HAP-1 (cell line): ENCODE results near the gene SMIM41.

Experiments
- DNase-seq, 2 experiments: peaks; one replicate each; pipeline ENCODE4 v3.0.0-alpha.2; 2016 to 2020; ENCODE audit warnings: low spot score in 2 of 2
- H3K27me3 ChIP-seq: fragments of 250-450 bp; sonication (Bioruptor Pico); 2 replicates; pipeline ENCODE4 v1.5.1; 2020; ENCODE audit warnings: low read depth, mild to moderate bottlenecking, moderate library complexity
- H3K36me3 ChIP-seq: fragments of 250-450 bp; sonication (Bioruptor Pico); replicated peaks from 2 replicates; pipeline ENCODE4 v1.5.1; 2020; ENCODE audit warnings: mild to moderate bottlenecking
- H3K4me1 ChIP-seq: fragments of 250-450 bp; sonication (Bioruptor Pico); 2 replicates; pipeline ENCODE4 v1.5.1; 2020; ENCODE audit warnings: mild to moderate bottlenecking
- H3K4me3 ChIP-seq: fragments of 250-450 bp; sonication (Bioruptor Pico); 2 replicates; pipeline ENCODE4 v1.5.1; 2020; ENCODE audit warnings: mild to moderate bottlenecking, moderate library complexity
- H3K9me3 ChIP-seq: fragments of 250-450 bp; sonication (Bioruptor Pico); 2 replicates; pipeline ENCODE4 v1.5.1; 2020; ENCODE audit warnings: mild to moderate bottlenecking, moderate library complexity
- in situ Hi-C: fragments of 300-500 bp; cut with MboI; formaldehyde crosslinking; loops from 3 replicates; pipeline ENCODE4 v1.14.3; 2020; ENCODE audit warnings: low sequenced_read_pairs, inconsistent platforms, mixed read lengths

Gene SMIM41

GRCh38 chr12:52081263-52081733, 1.8 kb downstream of the SMIM41 start:
- H3K4me1 ChIP-seq: no peaks in the 10 kb centered on the region
- H3K4me3 ChIP-seq: no peak overlapping the region
- peaks cover 9% of the 10 kb centered on the region for H3K36me3 ChIP-seq
- DNase-seq: no peak
- in situ Hi-C loops: loop anchor here (5.0 kb wide), 1 partner anchor 54 kb away; no protein-coding TSS in a partner anchor
- H3K9me3 ChIP-seq: no peaks in the 10 kb centered on the region
- H3K27me3 ChIP-seq: no peaks in the 10 kb centered on the region

GRCh38 chr12:52082026-52082668, 2.6 kb downstream of the SMIM41 start:
- H3K4me1 ChIP-seq: no peaks in the 10 kb centered on the region
- no peak for DNase-seq

GRCh38 chr12:52082669-52082987, 3.1 kb downstream of the SMIM41 start:
- Histone ChIP-seq H3K36me3 (no peaks in the 10 kb centered on the region), H3K9me3 (no peaks in the 10 kb centered on the region), H3K27me3 (peaks cover 12% of the 10 kb centered on the region), H3K4me1 (no peaks in the 10 kb centered on the region), H3K4me3 (no peak overlapping the region)
- DNase-seq: no peak
- in situ Hi-C loops: loop anchor here (5.0 kb wide), 1 partner anchor 55 kb away; no protein-coding TSS in a partner anchor

More at GRCh38 chr12:52082026-52082668, 2.6 kb downstream of the SMIM41 start:
- no peak overlapping the region for H3K4me3 ChIP-seq
- no peaks in the 10 kb centered on the region for H3K9me3 ChIP-seq
- H3K36me3 ChIP-seq: peaks cover under 1% of the 10 kb centered on the region
- in situ Hi-C loops: loop anchor here (5.0 kb wide), 1 partner anchor 55 kb away; no protein-coding TSS in a partner anchor
- peaks cover 7% of the 10 kb centered on the region for H3K27me3 ChIP-seq

GRCh38 chr12:52082988-52083637, 3.6 kb downstream of the SMIM41 start:
- in situ Hi-C loops: loop anchor here (5.0 kb wide), 1 partner anchor 56 kb away; no protein-coding TSS in a partner anchor
- Histone ChIP-seq H3K9me3 (no peaks in the 10 kb centered on the region), H3K4me1 (no peaks in the 10 kb centered on the region), H3K36me3 (no peaks in the 10 kb centered on the region), H3K27me3 (peaks cover 17% of the 10 kb centered on the region), H3K4me3 (no peak overlapping the region)
- DNase-seq: peak; percentile 34 to 83

GRCh38 chr12:52083638-52083996, 4.1 kb downstream of the SMIM41 start:
- no peak for DNase-seq
- H3K27me3 ChIP-seq: peaks cover 22% of the 10 kb centered on the region
- no peaks in the 10 kb centered on the region for H3K36me3 ChIP-seq
- no peak overlapping the region for H3K4me3 ChIP-seq
- H3K9me3 ChIP-seq: no peaks in the 10 kb centered on the region
- in situ Hi-C loops: loop anchor here (5.0 kb wide), 1 partner anchor 56 kb away; no protein-coding TSS in a partner anchor
- H3K4me1 ChIP-seq: no peaks in the 10 kb centered on the region

- H3K9me3 ChIP-seq: no peaks in the 10 kb centered on the region
- in situ Hi-C loops: loop anchor here (5.0 kb wide), 1 partner anchor 57 kb away; no protein-coding TSS in a partner anchor
- no peak for DNase-seq
- H3K4me1 ChIP-seq: no peaks in the 10 kb centered on the region
- no peaks in the 10 kb centered on the region for H3K36me3 ChIP-seq
- peaks cover 32% of the 10 kb centered on the region for H3K27me3 ChIP-seq
- no peak overlapping the region for H3K4me3 ChIP-seq
These were observed 5.2 kb downstream of the SMIM41 start for GRCh38 chr12:52084491-52085231.

GRCh38 chr12:52085682-52086180, 6.2 kb downstream of the SMIM41 start:
- Histone ChIP-seq H3K4me3 (no peak overlapping the region), H3K36me3 (no peaks in the 10 kb centered on the region), H3K4me1 (no peaks in the 10 kb centered on the region), H3K9me3 (no peaks in the 10 kb centered on the region), H3K27me3 (peaks cover 43% of the 10 kb centered on the region)
- no peak for DNase-seq
- in situ Hi-C loops: no loop called here

GRCh38 chr12:52086366-52086765, 6.9 kb downstream of the SMIM41 start:
- no peaks in the 10 kb centered on the region for H3K36me3 ChIP-seq
- no peak for DNase-seq
- H3K27me3 ChIP-seq: peaks cover 50% of the 10 kb centered on the region
- no peaks in the 10 kb centered on the region for H3K9me3 ChIP-seq
- no peak overlapping the region for H3K4me3 ChIP-seq
- H3K4me1 ChIP-seq: no peaks in the 10 kb centered on the region
- in situ Hi-C loops: no loop called here

- DNase-seq: no peak
- Histone ChIP-seq H3K36me3 (no peaks in the 10 kb centered on the region), H3K4me3 (no peak overlapping the region), H3K9me3 (no peaks in the 10 kb centered on the region), H3K27me3 (peaks cover 58% of the 10 kb centered on the region), H3K4me1 (no peaks in the 10 kb centered on the region)
- in situ Hi-C loops: no loop called here
These were observed 7.7 kb downstream of the SMIM41 start for GRCh38 chr12:52086944-52087835.

GRCh38 chr12:52087961-52088820, 8.7 kb downstream of the SMIM41 start:
- H3K36me3 ChIP-seq: no peaks in the 10 kb centered on the region
- H3K9me3 ChIP-seq: no peaks in the 10 kb centered on the region
- peaks cover 66% of the 10 kb centered on the region for H3K27me3 ChIP-seq
- no peak overlapping the region for H3K4me3 ChIP-seq
- in situ Hi-C loops: no loop called here
- DNase-seq: no peak
- H3K4me1 ChIP-seq: no peaks in the 10 kb centered on the region

- Histone ChIP-seq H3K27me3 (peaks cover 67% of the 10 kb centered on the region), H3K4me1 (no peaks in the 10 kb centered on the region), H3K36me3 (no peaks in the 10 kb centered on the region), H3K9me3 (no peaks in the 10 kb centered on the region), H3K4me3 (no peak overlapping the region)
- in situ Hi-C loops: no loop called here
- no peak for DNase-seq
These were observed 10.0 kb downstream of the SMIM41 start for GRCh38 chr12:52089491-52089890.

GRCh38 chr12:52090291-52090690, 10.8 kb downstream of the SMIM41 start:
- Histone ChIP-seq H3K4me3 (no peak overlapping the region), H3K27me3 (peaks cover 67% of the 10 kb centered on the region), H3K9me3 (no peaks in the 10 kb centered on the region), H3K36me3 (no peaks in the 10 kb centered on the region), H3K4me1 (no peaks in the 10 kb centered on the region)
- no peak for DNase-seq
- in situ Hi-C loops: no loop called here
